Neural cell (in vitro differentiated cells): ENCODE data around the gene PARVB.

Experiments used
- EP300 ChIP-seq: fragments of 450-650 bp; conservative IDR thresholded peaks from 2 replicates; pipeline ENCODE4 v1.6.1; 2014; ENCODE audit warnings: antibody characterized with exemption, mild to moderate bottlenecking, moderate library complexity; ENCODE audit not compliant: poor library complexity, severe bottlenecking
- EZH2 ChIP-seq: fragments of 200-600, 300-800 bp; shearing (Covaris generic), sonication (generic); IDR thresholded peaks from 2 replicates; pipeline ENCODE4 v1.6.1; 2014; ENCODE audit warnings: antibody characterized with exemption, low read length, borderline replicate concordance, mild to moderate bottlenecking; ENCODE audit not compliant: insufficient read depth, poor library complexity, severe bottlenecking
- POLR2AphosphoS5 ChIP-seq: IDR thresholded peaks from 2 replicates; pipeline ENCODE4 v1.6.1; 2012
- RAD21 ChIP-seq: fragments of 450-650 bp; conservative IDR thresholded peaks from 2 replicates; pipeline ENCODE4 v1.6.1; 2014; ENCODE audit warnings: antibody characterized with exemption, mild to moderate bottlenecking, moderate library complexity
- SMC3 ChIP-seq: fragments of 450-650 bp; conservative IDR thresholded peaks from 2 replicates; pipeline ENCODE4 v1.6.1; 2014; ENCODE audit warnings: antibody characterized with exemption, mild to moderate bottlenecking, moderate library complexity; ENCODE audit not compliant: poor library complexity
- TAF1 ChIP-seq: IDR thresholded peaks from 2 replicates; pipeline ENCODE4 v1.6.1; 2012; ENCODE audit warnings: low read depth
- TF ChIP-seq, protein P1 (sequence below): fragments of 450-650 bp; IDR thresholded peaks from 2 replicates; pipeline ENCODE4 v1.5.1; 2014; ENCODE audit warnings: antibody characterized with exemption, mild to moderate bottlenecking, moderate library complexity; ENCODE audit not compliant: poor library complexity, severe bottlenecking
- TF ChIP-seq, protein P2 (sequence below): IDR thresholded peaks from 2 replicates; pipeline ENCODE4 v1.6.1; 2012; ENCODE audit warnings: borderline replicate concordance

DNA sequence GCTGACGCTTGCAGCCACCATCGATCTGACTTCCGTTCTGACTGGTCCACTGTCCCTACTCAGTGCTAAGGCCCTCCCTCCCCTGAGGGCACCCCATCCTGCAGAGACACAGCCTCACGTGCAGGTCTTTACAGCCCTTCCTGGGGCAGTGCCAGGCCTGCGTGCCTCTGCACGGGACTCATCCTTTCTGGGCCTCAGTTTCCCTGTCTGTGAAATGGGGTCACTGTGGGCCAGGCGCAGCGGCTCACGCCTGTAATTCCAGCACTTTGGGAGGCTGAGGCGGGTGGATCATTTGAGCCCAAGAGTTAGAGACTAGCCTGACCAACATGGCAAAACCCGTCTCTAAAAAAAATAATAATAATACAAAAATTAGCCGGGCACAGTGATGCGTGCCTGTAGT is 138.9 kb downstream of the PARVB start:
- no peak for TF ChIP-seq TAF1
- TF ChIP-seq, protein P1, sequence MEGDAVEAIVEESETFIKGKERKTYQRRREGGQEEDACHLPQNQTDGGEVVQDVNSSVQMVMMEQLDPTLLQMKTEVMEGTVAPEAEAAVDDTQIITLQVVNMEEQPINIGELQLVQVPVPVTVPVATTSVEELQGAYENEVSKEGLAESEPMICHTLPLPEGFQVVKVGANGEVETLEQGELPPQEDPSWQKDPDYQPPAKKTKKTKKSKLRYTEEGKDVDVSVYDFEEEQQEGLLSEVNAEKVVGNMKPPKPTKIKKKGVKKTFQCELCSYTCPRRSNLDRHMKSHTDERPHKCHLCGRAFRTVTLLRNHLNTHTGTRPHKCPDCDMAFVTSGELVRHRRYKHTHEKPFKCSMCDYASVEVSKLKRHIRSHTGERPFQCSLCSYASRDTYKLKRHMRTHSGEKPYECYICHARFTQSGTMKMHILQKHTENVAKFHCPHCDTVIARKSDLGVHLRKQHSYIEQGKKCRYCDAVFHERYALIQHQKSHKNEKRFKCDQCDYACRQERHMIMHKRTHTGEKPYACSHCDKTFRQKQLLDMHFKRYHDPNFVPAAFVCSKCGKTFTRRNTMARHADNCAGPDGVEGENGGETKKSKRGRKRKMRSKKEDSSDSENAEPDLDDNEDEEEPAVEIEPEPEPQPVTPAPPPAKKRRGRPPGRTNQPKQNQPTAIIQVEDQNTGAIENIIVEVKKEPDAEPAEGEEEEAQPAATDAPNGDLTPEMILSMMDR, result no peak
- no peak for TF ChIP-seq POLR2AphosphoS5
- TF ChIP-seq EZH2, result no peak
- TF ChIP-seq, protein P2, sequence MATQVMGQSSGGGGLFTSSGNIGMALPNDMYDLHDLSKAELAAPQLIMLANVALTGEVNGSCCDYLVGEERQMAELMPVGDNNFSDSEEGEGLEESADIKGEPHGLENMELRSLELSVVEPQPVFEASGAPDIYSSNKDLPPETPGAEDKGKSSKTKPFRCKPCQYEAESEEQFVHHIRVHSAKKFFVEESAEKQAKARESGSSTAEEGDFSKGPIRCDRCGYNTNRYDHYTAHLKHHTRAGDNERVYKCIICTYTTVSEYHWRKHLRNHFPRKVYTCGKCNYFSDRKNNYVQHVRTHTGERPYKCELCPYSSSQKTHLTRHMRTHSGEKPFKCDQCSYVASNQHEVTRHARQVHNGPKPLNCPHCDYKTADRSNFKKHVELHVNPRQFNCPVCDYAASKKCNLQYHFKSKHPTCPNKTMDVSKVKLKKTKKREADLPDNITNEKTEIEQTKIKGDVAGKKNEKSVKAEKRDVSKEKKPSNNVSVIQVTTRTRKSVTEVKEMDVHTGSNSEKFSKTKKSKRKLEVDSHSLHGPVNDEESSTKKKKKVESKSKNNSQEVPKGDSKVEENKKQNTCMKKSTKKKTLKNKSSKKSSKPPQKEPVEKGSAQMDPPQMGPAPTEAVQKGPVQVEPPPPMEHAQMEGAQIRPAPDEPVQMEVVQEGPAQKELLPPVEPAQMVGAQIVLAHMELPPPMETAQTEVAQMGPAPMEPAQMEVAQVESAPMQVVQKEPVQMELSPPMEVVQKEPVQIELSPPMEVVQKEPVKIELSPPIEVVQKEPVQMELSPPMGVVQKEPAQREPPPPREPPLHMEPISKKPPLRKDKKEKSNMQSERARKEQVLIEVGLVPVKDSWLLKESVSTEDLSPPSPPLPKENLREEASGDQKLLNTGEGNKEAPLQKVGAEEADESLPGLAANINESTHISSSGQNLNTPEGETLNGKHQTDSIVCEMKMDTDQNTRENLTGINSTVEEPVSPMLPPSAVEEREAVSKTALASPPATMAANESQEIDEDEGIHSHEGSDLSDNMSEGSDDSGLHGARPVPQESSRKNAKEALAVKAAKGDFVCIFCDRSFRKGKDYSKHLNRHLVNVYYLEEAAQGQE, result no peak
- no peak for TF ChIP-seq EP300
- no peak for TF ChIP-seq SMC3
- TF ChIP-seq RAD21, result no peak
